Measurements from ENCODE around the gene THSD4.

- no peak for TF ChIP-seq CTCF (optimal IDR thresholded peaks at IDR 0.05 in 1 of 3, IDR thresholded peaks at IDR 0.05 in 1 of 3, conservative IDR thresholded peaks at IDR 0.05 in 1 of 3; ENCODE audit: extremely low read depth in 1 of 3, insufficient read depth in 2 of 3, low read length in 3 of 3)
- TF ChIP-seq EZH2 (IDR thresholded peaks at IDR 0.05; ENCODE audit: low read length): no peak
These were observed 374.3 kb downstream of the THSD4 start for GRCh38 chr15:71489570-71489969.
